Body of pancreas (tissue), 4 donors: ENCODE results near the gene SEMA6D. TPM values are rescaled to one million over a fixed set of nuclear protein-coding genes. Genes with fewer than 3 reads are reported as not detected.

Experiments
- ATAC-seq: fragments of 150-250 bp; one replicate; pipeline ENCODE4 v1.9.1; 2016
- DNase-seq, 4 donors: peaks; one replicate each; pipeline ENCODE4 v3.0.0-alpha.2; 2019
- H3K27ac ChIP-seq, 4 donors: fragments of 200-600 bp; sonication (generic); 1 replicate in 3 of 4; 2 replicates in 1 of 4; pipeline versions ENCODE4 v1.5.1 to v1.6.1; 2016 to 2019; ENCODE audit warnings: mild to moderate bottlenecking in 1 of 4, mixed read lengths in 1 of 4, moderate library complexity in 1 of 4
- H3K27me3 ChIP-seq, 2 donors: fragments of 200-600 bp; sonication (generic); one replicate each; pipeline ENCODE4 v1.6.0; 2016; ENCODE audit warnings: mild to moderate bottlenecking in 1 of 2
- H3K36me3 ChIP-seq, 2 donors: fragments of 200-600 bp; sonication (generic); replicated peaks in 1 of 2; 2 replicates each; pipeline ENCODE4 v1.5.1; 2016; ENCODE audit warnings: low read depth in 2 of 2; ENCODE audit not compliant: insufficient read depth in 1 of 2
- H3K4me1 ChIP-seq: fragments of 200-600 bp; sonication (generic); one replicate; pipeline ENCODE4 v1.6.0; 2016
- H3K4me3 ChIP-seq, 2 donors: fragments of 200-600 bp; sonication (generic); 1 replicate in 1 of 2; 2 replicates in 1 of 2; pipeline ENCODE4 v1.5.1; 2016 to 2019
- H3K9me3 ChIP-seq, 3 donors: fragments of 200-600 bp; sonication (generic); 1 replicate in 2 of 3; 2 replicates in 1 of 3; pipeline ENCODE4 v1.5.1; 2016
- POLR2A ChIP-seq, 3 donors: fragments of 450-650 bp; IDR thresholded peaks; one replicate each; pipeline ENCODE4 v1.6.1; 2016; ENCODE audit warnings: antibody characterized with exemption in 3 of 3, mild to moderate bottlenecking in 2 of 3
- WGBS, 2 donors: methylation state at CpG; one replicate each; pipeline ENCODE4 v1.1.5; 2017; 5-methylcytosine and 5-hydroxymethylcytosine counted together
- intact Hi-C: fragments of 100-400 bp; cut with DNase I; formaldehyde crosslinking; loops from one replicate; pipeline ENCODE4 v1.15.1; 2023
- total RNA-seq, 2 donors: library from RNA; depleted of rRNA; stranded (reverse); fragments of >200 nt; gene quantifications; one replicate each; pipeline ENCODE4 v1.1.0, GENCODE V29; 2016
- TF ChIP-seq, protein P1 (sequence below), 7 experiments: fragments of 450-650 bp in 4 of 7; fragments of 200-600 bp in 3 of 7; sonication (generic) in 3 of 7; IDR thresholded peaks; one replicate each; pipeline ENCODE4 v1.5.1; 2016 to 2019; ENCODE audit warnings: antibody characterized with exemption in 7 of 7

The SEMA6D gene
- total RNA-seq, 2 donors from 2014 or later = 13.5 to 18.2 TPM

DNA sequence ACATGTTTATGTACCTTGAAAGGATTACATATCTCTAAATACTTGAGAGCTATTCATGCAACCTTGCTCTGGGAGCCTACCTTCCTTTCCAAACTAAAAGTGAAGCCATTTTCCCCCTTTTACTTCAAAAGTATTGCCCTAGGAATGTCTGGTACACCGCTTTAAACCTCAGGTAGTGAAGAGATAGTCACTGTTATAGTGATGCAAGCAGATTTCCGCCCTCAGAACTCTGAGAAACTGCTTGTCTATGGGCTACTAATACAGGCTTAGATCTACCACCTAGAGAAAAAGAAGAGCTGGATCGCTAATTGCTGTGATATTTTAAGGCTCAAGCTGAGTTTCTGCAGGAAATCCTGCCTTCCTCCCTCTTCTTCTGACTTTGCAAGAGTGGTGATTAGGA lies 78.6 kb downstream of the SEMA6D start:
- intact Hi-C loops = no loop called here
- no peaks in the 10 kb centered on the region for H3K27me3 ChIP-seq
- H3K27ac ChIP-seq = no peak overlapping the region
- no peaks in the 10 kb centered on the region for H3K36me3 ChIP-seq
- ATAC-seq (no peak), DNase-seq (no peak)
- H3K9me3 ChIP-seq = no peaks in the 10 kb centered on the region
- H3K4me1 ChIP-seq = no peaks in the 10 kb centered on the region
- WGBS, 2 donors = 62 to 87% methylated on average over 3 of the region's 3 CpGs
- H3K4me3 ChIP-seq = no peak overlapping the region
- TF ChIP-seq POLR2A (IDR thresholded peaks at IDR 0.05) = no peak
- TF ChIP-seq, protein P1, sequence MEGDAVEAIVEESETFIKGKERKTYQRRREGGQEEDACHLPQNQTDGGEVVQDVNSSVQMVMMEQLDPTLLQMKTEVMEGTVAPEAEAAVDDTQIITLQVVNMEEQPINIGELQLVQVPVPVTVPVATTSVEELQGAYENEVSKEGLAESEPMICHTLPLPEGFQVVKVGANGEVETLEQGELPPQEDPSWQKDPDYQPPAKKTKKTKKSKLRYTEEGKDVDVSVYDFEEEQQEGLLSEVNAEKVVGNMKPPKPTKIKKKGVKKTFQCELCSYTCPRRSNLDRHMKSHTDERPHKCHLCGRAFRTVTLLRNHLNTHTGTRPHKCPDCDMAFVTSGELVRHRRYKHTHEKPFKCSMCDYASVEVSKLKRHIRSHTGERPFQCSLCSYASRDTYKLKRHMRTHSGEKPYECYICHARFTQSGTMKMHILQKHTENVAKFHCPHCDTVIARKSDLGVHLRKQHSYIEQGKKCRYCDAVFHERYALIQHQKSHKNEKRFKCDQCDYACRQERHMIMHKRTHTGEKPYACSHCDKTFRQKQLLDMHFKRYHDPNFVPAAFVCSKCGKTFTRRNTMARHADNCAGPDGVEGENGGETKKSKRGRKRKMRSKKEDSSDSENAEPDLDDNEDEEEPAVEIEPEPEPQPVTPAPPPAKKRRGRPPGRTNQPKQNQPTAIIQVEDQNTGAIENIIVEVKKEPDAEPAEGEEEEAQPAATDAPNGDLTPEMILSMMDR (IDR thresholded peaks at IDR 0.05) = no peak

DNA sequence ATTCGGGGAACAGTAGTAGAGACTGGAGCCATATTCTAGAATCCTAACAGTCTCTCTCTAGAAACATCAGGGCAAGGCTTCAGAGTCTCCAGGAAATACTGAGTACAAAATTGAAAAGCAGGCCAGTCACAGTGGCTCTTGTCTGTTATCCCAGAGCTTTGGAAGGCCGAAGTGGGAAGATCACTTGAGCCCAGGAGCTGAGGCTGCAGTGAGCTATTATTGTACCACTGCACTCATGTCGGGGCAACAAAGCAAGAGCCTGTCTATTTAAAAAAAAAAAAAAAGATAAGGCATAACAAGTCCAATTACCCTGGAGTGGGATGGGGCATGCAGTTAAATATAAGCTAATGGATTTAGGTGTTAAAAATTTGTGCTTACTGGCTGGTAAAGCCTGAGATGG lies 79.0 kb downstream of the SEMA6D start:
- Histone ChIP-seq H3K4me1 (no peaks in the 10 kb centered on the region), H3K27me3 (no peaks in the 10 kb centered on the region), H3K36me3 (no peaks in the 10 kb centered on the region), H3K27ac (no peak overlapping the region), H3K4me3 (no peak overlapping the region), H3K9me3 (no peaks in the 10 kb centered on the region)
- intact Hi-C loops = no loop called here
- ATAC-seq (no peak), DNase-seq (no peak)
- 55 to 59% methylated on average over 3 of the region's 3 CpGs for WGBS, 2 donors
- TF ChIP-seq, protein P1 (IDR thresholded peaks at IDR 0.05) = no peak
- TF ChIP-seq POLR2A (IDR thresholded peaks at IDR 0.05) = no peak

DNA sequence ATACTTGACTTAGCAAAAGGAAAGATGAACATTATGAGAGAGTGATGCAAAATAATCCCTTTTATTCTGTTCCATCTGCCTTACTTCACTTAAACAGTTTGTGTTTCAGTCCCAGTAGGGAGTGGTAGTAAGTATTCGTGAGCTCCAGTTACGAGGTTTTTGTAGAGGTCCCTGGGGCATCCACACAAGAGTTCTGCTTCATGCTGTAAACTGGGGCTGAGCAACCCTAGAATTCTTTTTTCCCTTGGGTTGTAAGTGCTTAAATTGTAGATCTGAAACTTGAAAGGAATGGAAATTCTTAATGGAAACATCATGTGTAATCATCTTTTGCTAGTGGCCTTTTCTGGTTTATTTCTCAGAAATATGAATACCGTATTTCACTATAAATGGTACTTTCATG lies 79.5 kb downstream of the SEMA6D start:
- H3K9me3 ChIP-seq = no peaks in the 10 kb centered on the region
- TF ChIP-seq, protein P1 (IDR thresholded peaks at IDR 0.05) = no peak
- TF ChIP-seq POLR2A (IDR thresholded peaks at IDR 0.05) = no peak
- H3K4me1 ChIP-seq = no peaks in the 10 kb centered on the region
- H3K36me3 ChIP-seq = no peaks in the 10 kb centered on the region
- H3K27me3 ChIP-seq = no peaks in the 10 kb centered on the region
- no peak overlapping the region for H3K27ac ChIP-seq
- DNase-seq = no peak
- 86 to 93% methylated on average over 3 of the region's 3 CpGs for WGBS, 2 donors
- no peak overlapping the region for H3K4me3 ChIP-seq
- intact Hi-C loops = no loop called here
- no peak for ATAC-seq

DNA sequence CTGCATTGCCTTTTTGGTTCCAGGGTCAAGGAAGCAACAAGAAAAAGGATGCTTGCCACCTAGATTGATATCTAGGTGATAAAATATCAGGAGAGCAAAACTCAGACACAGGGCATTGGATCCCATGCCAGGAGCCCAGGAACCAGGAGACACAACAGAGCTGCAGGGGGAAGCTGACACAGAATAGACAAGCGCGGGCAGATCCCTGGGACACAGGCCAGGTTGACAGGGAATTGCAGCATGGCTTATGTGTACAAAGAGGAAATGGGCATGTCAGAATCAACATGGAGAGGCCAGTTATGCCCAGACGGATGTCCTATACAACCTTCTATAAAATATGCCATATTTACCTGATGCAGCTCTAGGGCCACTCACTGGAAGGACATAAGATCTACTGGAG lies 84.2 kb downstream of the SEMA6D start:
- H3K4me3 ChIP-seq = no peak overlapping the region
- H3K27ac ChIP-seq = no peak overlapping the region
- 86 to 90% methylated on average over 3 of the region's 3 CpGs for WGBS, 2 donors

DNA sequence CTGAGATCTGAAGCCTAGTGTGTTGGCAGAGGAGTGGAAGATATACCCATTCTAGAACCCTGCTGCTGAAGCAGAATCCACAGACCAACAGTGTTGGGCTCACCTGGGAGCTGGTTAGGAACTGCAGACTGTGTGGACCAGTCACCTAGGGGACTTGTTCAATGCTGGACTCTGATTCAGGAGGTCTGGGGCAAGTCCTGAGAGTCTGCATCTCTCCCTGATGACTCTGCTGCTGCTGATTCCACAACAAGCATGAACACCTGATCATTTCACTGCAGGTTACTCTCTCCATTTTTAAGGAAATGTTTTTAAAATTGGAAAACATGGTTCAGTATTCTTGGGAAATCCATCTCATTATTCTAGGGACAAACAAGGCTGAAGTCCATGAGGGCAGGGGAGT lies 84.9 kb downstream of the SEMA6D start:
- no peak for ATAC-seq
- Histone ChIP-seq H3K27me3 (no peaks in the 10 kb centered on the region), H3K36me3 (no peaks in the 10 kb centered on the region), H3K27ac (no peak overlapping the region), H3K9me3 (no peaks in the 10 kb centered on the region), H3K4me3 (no peak overlapping the region), H3K4me1 (no peaks in the 10 kb centered on the region)
- intact Hi-C loops = no loop called here
- TF ChIP-seq POLR2A (IDR thresholded peaks at IDR 0.05) = no peak
- TF ChIP-seq, protein P1 (IDR thresholded peaks at IDR 0.05) = no peak
- no peak for DNase-seq

More for the DNA sequence above, 84.2 kb downstream of the SEMA6D start:
- no peaks in the 10 kb centered on the region for H3K9me3 ChIP-seq
- no peaks in the 10 kb centered on the region for H3K27me3 ChIP-seq
- H3K36me3 ChIP-seq = no peaks in the 10 kb centered on the region
- TF ChIP-seq, protein P1 (IDR thresholded peaks at IDR 0.05) = no peak
- TF ChIP-seq POLR2A (IDR thresholded peaks at IDR 0.05) = no peak
- intact Hi-C loops = no loop called here
- DNase-seq (no peak), ATAC-seq (no peak)
- no peaks in the 10 kb centered on the region for H3K4me1 ChIP-seq
